ENCODE measurements around the gene HSPA12A.
A peak's percentile ranks its signal among the peaks of the same experiment; 100 is the strongest.

HSPA12A gene

GRCh38 chr10:116740971-116741370 lies 1.4 kb downstream of the HSPA12A start:
- Histone ChIP-seq H4K20me1 (peaks cover 0 to 33% (median 11%) of the 10 kb centered on the region in 11 experiments; a peak in 10 of 22 replicates), H3K4me3 (peak overlapping the region in 2 of 10 experiments; percentile 66 to 69; a peak in 1 of 20 replicates), H3K36me3 (no peaks in the 10 kb centered on the region), H3K9me3 (replicated peaks in 1 of 11) (no peaks in the 10 kb centered on the region), H3K9ac (no peak overlapping the region), H3K27me3 (peaks cover 50 to 76% (median 62%) of the 10 kb centered on the region in 11 experiments), H3K27ac (no peak overlapping the region), H3K4me2 (peak overlapping the region in 6 of 11 experiments; percentile 90 to 98 (median 94); a peak in 8 of 22 replicates), H3K4me1 (peaks cover 10 to 39% (median 27%) of the 10 kb centered on the region in 10 experiments)
- no peak for TF ChIP-seq Cebpa-rat (IDR thresholded peaks at IDR 0.05)

GRCh38 chr10:116738339-116738738 lies 4.0 kb downstream of the HSPA12A start:
- Histone ChIP-seq H3K4me1 (peaks cover 10 to 19% (median 15%) of the 10 kb centered on the region in 10 experiments), H3K4me2 (no peak overlapping the region), H3K27ac (no peak overlapping the region), H3K27me3 (peaks cover 40 to 56% (median 50%) of the 10 kb centered on the region in 11 experiments), H4K20me1 (peaks cover 0 to 27% (median 8%) of the 10 kb centered on the region in 11 experiments; a peak in 9 of 22 replicates), H3K36me3 (no peaks in the 10 kb centered on the region), H3K4me3 (no peak overlapping the region), H3K9ac (no peak overlapping the region), H3K9me3 (replicated peaks in 1 of 11) (no peaks in the 10 kb centered on the region)
- no peak for TF ChIP-seq Cebpa-rat (IDR thresholded peaks at IDR 0.05)

GRCh38 chr10:116737627-116738327 lies 4.6 kb downstream of the HSPA12A start:
- Histone ChIP-seq H3K9ac (no peak overlapping the region), H3K4me3 (no peak overlapping the region), H3K36me3 (no peaks in the 10 kb centered on the region), H3K4me1 (peaks cover 7 to 13% (median 11%) of the 10 kb centered on the region in 10 experiments), H3K9me3 (replicated peaks in 1 of 11) (no peaks in the 10 kb centered on the region), H3K4me2 (no peak overlapping the region), H3K27me3 (peaks cover 34 to 50% (median 45%) of the 10 kb centered on the region in 11 experiments), H3K27ac (no peak overlapping the region), H4K20me1 (peaks cover 0 to 21% (median 8%) of the 10 kb centered on the region in 11 experiments; a peak in 9 of 22 replicates)
- TF ChIP-seq Cebpa-rat (IDR thresholded peaks at IDR 0.05) = no peak

- Histone ChIP-seq H3K27ac (no peak overlapping the region), H3K4me1 (0 out of 20 replicates have a peak, but pooled peaks cover 0 to 4% (median 0%) of the 10 kb centered on the region in 10 experiments), H3K36me3 (no peaks in the 10 kb centered on the region), H3K4me3 (no peak overlapping the region), H3K4me2 (peak overlapping the region in 3 of 11 experiments; percentile 1 to 16 (median 2); a peak in 2 of 22 replicates), H3K9ac (no peak overlapping the region), H3K27me3 (peaks cover 0 to 8% (median 3%) of the 10 kb centered on the region in 11 experiments; a peak in 5 of 22 replicates), H3K9me3 (replicated peaks in 1 of 11) (no peaks in the 10 kb centered on the region), H4K20me1 (no peaks in the 10 kb centered on the region)
- TF ChIP-seq Cebpa-rat (IDR thresholded peaks at IDR 0.05) = no peak
Measured at GRCh38 chr10:116733566-116733965, 8.8 kb downstream of the HSPA12A start.

- Histone ChIP-seq H3K27me3 (no peaks in the 10 kb centered on the region), H3K4me1 (0 out of 20 replicates have a peak, but pooled peaks cover 0 to 4% (median 0%) of the 10 kb centered on the region in 10 experiments), H3K9me3 (replicated peaks in 1 of 11) (no peaks in the 10 kb centered on the region), H3K27ac (no peak overlapping the region), H3K9ac (no peak overlapping the region), H4K20me1 (no peaks in the 10 kb centered on the region), H3K4me2 (no peak overlapping the region), H3K36me3 (no peaks in the 10 kb centered on the region), H3K4me3 (no peak overlapping the region)
- no peak for TF ChIP-seq Cebpa-rat (IDR thresholded peaks at IDR 0.05)
Measured at GRCh38 chr10:116732573-116732972, 9.8 kb downstream of the HSPA12A start.

- no peak overlapping the region for H3K27ac ChIP-seq
- TF ChIP-seq Cebpa-rat (IDR thresholded peaks at IDR 0.05) = no peak
Measured at GRCh38 chr10:116730464-116731260, 11.7 kb downstream of the HSPA12A start.

GRCh38 chr10:116729243-116729642 lies 13.1 kb downstream of the HSPA12A start:
- Histone ChIP-seq H3K9ac (no peak overlapping the region), H3K9me3 (replicated peaks in 1 of 11) (no peaks in the 10 kb centered on the region), H3K36me3 (no peaks in the 10 kb centered on the region), H3K27me3 (peaks cover 0 to 12% (median 0%) of the 10 kb centered on the region in 11 experiments; a peak in 5 of 22 replicates), H3K4me3 (no peak overlapping the region), H3K4me2 (no peak overlapping the region), H4K20me1 (peaks cover 0 to 6% (median 0%) of the 10 kb centered on the region in 11 experiments; a peak in 2 of 22 replicates), H3K27ac (no peak overlapping the region), H3K4me1 (peaks cover 0 to 15% (median 8%) of the 10 kb centered on the region in 10 experiments; a peak in 14 of 20 replicates)
- TF ChIP-seq Cebpa-rat (IDR thresholded peaks at IDR 0.05) = no peak

More at GRCh38 chr10:116730464-116731260, 11.7 kb downstream of the HSPA12A start:
- no peaks in the 10 kb centered on the region for H4K20me1 ChIP-seq
- H3K36me3 ChIP-seq = no peaks in the 10 kb centered on the region
- H3K4me1 ChIP-seq = 0 out of 20 replicates have a peak, but pooled peaks cover 0 to 4% (median 0%) of the 10 kb centered on the region in 10 experiments
- 0 out of 22 replicates have a peak, but pooled peaks cover 0 to under 1% (median 0%) of the 10 kb centered on the region in 11 experiments for H3K27me3 ChIP-seq
- H3K9ac ChIP-seq = no peak overlapping the region
- no peak overlapping the region for H3K4me2 ChIP-seq
- no peaks in the 10 kb centered on the region for H3K9me3 ChIP-seq (replicated peaks in 1 of 11)
- no peak overlapping the region for H3K4me3 ChIP-seq

- H3K4me2 ChIP-seq = no peak overlapping the region
- no peak overlapping the region for H3K4me3 ChIP-seq
- H4K20me1 ChIP-seq = peaks cover 0 to 10% (median 0%) of the 10 kb centered on the region in 11 experiments; a peak in 2 of 22 replicates
- no peak overlapping the region for H3K9ac ChIP-seq
- no peaks in the 10 kb centered on the region for H3K36me3 ChIP-seq
- H3K4me1 ChIP-seq = peaks cover 0 to 21% (median 14%) of the 10 kb centered on the region in 10 experiments; a peak in 15 of 20 replicates
- H3K27ac ChIP-seq = no peak overlapping the region
- TF ChIP-seq Cebpa-rat (IDR thresholded peaks at IDR 0.05) = no peak
- no peaks in the 10 kb centered on the region for H3K9me3 ChIP-seq (replicated peaks in 1 of 11)
- peaks cover 0 to 12% (median 0%) of the 10 kb centered on the region in 11 experiments; a peak in 5 of 22 replicates for H3K27me3 ChIP-seq
Measured at GRCh38 chr10:116728526-116729096, 13.8 kb downstream of the HSPA12A start.

Data from BLaER1 treated with 17β-estradiol and CSF1 and Interleukin-3, amounts not matched to agents 10 nM and 100 nM (cell line).